EL (cell line): ENCODE data around the gene OR8S1.
"Not testable (repeated sequence)": the region's sequence is repeated elsewhere in the genome, so short reads cannot be mapped to it uniquely, and the experiment has no call there.

ENCODE experiments used
- DNase-seq: peaks from one replicate; pipeline ENCODE4 v3.0.0-alpha.2; 2016

Gene OR8S1, protein sequence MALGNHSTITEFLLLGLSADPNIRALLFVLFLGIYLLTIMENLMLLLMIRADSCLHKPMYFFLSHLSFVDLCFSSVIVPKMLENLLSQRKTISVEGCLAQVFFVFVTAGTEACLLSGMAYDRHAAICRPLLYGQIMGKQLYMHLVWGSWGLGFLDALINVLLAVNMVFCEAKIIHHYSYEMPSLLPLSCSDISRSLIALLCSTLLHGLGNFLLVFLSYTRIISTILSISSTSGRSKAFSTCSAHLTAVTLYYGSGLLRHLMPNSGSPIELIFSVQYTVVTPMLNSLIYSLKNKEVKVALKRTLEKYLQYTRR

DNA sequence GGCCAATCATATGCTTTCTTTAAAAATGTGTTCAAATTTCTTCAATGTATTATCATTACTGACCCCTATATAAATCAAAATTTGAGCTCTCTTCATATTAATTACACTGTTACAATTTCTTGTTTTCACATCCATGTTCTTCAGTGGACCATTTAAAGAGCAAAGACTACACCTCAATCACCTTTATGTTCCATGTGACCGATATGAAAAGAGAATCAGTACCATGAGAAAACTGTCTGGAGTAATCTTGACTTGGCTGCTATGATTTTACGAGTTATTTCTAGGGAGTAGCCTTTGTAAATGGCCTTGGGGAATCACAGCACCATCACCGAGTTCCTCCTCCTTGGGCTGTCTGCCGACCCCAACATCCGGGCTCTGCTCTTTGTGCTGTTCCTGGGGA, at the start of gene OR8S1:
TSS of gene OR8S1 (plus strand) at position 301 of the 400 bp plus-strand sequence. CDS start at position 301, 0 bp downstream.
- DNase-seq, result no peak

DNA sequence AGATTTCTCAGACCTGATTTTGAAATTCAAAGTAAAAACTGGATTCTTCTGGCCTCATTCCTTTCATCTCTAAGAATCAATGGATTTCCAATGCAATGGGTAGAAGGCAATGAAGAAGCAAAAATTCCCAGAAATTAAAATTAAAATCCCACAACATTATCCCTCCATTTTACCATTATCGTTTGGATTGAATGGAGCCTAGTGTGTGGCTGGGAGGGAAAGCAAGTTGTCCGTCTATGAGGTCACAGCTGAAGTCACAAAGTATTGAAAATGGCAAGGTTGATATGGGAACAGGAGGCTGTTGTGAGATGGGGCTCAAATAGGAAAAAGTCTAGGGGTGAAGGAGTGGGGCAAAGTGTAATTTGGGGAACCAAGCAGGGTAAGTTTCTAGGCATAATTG, 43.2 kb upstream of the OR8S1 start, which contains the start of gene C12orf54:
TSS of gene C12orf54 (plus strand) at position 301 of the 400 bp plus-strand sequence. CDS start 799 bp downstream, outside the sequence.
- no peak for DNase-seq

DNA sequence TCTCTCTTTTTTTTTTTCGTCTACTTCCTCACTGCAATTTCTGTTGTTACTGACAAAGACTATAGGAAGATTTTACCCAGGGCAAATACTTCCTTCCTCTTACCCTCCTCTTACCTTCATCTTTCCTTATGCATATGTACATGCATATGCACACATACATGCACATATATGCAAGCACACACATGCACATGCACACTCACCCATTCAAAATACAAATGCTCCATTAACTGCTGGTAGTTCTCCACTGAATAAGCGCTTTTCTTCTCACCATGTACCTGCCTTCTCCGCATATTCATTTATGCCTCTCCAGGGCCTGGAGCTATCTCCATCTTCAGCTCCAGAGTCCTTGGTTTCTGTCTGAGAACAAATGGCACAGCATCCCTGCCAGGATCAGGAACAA, 42.5 kb upstream of the OR8S1 start:
- no peak for DNase-seq

DNA sequence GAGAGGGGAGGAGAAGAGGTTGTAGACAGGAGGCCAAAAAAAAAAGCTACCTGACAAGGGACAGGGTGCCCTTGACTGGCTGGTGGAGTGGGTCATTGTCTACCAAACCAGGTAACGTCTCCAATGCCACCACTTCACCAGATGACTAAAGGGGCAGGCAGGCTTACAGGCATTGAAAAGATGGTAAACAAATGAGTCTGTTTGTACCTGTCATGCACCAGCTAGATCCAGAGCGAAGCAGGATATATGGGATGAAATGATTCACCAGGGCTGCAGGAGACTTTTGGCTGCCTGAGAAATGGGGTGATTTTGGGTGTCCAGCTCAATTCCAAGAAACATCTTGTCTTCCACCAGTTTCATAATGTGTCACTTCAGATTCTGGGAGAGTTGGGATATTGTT, 39.2 kb upstream of the OR8S1 start:
- no peak for DNase-seq

DNA sequence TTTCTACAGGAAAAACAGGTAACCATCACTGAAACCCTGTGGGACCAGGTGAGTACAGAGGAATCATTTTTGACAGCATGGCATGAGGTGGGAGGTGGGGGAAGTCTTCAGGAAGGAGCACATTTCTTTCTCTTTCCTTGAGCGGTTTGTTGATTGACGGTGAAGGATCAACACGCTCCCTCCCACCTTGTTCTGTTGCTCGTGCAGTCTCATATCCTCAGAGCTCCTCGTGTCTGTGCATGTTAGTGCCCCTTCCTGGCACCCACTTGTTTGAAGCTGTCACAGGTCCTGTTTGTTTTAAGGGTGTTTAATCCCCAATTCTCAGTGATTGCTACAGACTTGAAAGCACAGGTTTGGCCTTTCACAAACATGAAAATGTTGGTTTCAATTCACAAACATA, 38.8 kb upstream of the OR8S1 start:
- no peak for DNase-seq

DNA sequence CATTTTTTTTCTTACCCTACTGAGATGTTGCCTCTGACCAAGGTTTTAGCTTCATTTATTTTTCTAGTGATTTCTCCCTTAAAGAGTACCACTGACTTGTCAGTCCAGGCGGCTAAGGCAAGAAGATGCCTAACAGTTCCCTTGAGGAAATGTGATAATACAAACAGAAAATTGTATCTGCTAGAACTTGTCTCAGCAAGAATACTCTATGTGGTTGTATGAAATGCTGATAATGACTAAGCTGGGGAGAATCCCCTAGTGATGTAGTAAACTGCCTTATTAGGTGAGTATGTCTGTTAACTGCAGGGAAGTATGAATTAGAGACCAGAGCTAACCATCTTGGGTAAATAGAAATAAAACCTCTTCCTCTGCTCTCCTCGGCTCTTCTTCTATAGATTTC, 36.4 kb upstream of the OR8S1 start:
- DNase-seq, result peak; percentile 13

DNA sequence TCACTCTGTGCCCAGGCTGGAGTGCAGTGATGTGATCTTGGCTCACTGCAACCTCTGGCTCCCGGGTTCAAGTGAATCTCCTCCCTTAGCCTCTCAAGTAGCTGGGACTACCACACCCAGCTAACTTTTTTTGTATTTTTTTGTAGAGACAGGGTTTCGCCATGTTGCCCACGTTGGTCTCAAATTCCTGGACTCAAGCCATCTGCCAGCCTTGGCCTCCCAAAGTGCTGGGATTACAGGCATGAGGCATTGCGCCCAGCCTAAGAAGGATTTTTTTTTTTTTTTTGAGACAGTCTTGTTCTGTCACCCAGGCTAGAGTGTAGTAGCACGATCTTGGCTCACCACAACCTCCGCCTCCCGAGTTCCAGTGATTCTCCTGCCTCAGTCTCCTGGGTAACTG, 36.0 kb upstream of the OR8S1 start:
- DNase-seq, result not testable (repeated sequence)

DNA sequence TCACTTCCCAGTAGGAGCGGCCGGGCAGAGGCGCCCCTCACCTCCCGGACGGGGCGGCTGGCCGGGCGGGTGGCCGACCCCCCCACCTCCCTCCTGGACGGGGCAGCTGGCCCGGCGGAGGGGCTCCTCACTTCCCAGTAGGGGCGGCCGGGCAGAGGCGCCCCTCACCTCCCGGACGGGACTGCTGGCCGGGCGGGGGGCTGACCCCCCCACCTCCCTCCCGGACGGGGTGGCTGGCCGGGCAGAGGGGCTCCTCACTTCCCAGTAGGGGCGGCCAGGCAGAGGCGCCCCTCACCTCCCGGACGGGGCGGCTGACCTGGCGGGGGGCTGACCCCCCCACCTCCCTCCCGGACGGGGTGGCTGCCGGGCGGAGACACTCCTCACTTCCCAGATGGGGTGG, 25.2 kb upstream of the OR8S1 start:
- not testable (repeated sequence) for DNase-seq

DNA sequence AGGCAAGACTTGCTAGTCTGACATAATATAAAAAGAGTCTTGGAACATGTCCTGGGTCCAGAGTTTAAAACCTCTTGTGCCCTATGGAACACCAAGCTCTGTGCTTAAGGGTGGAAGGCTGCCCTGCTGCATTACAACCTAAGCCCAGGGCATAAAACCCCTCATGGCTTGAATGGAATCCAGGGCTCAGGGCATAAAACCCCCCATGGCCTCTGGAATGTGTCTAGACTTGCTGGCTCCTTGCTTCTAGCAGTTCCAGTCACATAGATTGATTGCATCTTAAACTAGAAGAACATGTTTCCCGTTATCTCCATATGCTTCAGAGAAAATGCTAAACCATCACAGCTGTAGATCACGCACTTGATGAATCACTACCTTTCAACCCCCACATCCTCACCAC, 18.6 kb upstream of the OR8S1 start:
- DNase-seq, result not testable (repeated sequence)

DNA sequence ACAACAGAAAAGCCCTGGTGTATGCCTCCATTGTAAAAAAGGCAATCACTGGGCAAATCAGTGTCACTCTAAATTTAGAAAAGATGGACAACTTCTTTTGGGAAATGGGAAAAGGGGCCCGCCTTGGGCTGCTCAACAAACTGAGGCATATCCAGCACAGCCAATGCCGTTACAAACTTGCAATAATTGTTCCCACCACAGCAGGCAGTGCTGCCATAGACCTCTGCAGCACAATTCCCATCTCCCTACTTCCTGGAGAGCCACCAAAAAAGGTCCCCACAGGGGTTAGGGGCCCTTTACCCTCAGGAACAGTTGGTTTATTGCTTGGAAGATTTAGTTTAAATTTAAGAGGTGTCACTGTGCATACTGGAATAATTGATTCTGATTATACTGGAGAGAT, 16.4 kb upstream of the OR8S1 start:
- no peak for DNase-seq

DNA sequence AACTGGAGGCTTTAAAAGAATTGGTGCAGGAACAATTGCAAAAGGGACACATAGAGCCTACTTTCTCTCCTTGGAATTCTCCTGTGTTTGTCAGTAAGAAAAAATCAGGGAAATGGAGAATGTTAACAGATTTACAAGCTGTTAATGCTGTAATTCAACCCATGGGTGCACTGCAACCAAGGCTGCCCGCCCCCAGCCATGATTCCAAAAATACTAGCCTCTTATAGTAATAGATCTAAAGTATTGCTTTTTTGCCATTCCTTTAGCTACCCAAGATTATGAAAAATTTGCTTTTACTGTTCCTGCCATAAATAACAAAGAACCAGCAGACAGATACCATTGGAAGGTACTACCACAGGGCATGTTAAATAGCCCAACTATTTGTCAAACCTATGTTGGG, 15.3 kb upstream of the OR8S1 start:
- DNase-seq, result no peak

DNA sequence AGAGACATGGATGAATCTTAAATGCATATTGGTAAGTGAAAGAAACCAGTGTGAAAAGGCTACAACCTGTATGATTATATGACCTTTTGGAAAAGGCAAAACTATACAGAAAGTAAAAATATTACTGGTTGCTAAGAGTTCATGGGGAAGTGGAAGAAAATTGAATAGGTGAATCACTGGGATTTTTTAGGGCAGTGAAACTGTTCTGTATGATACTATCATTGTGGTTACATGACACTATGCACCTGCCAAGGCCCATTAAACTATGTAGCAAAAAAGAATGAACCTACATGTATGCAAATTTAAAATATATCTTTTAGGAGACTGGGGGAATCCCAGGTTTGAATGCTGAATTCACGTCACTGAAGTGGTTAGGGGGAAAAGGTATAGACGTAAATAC, 12.6 kb upstream of the OR8S1 start:
- DNase-seq, result no peak

DNA sequence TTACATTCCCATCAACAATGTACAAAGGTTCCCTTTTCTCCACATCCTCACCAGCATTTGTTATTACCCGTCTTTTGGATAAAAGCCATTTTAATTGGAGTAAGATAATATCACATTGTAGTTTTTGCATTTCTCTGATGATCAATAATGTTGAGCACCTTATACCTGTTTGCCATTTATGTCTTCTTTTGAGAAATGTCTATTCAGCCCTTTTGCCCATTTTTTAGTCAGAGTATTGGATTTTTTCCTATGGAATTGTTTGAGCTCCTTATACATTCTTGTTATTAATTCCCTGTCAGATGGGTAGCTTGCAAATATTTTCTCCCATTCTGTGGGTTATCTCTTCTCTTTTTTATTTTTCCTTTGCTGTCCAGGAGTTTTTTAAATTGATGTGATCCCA, 10.7 kb upstream of the OR8S1 start:
- DNase-seq, result no peak

DNA sequence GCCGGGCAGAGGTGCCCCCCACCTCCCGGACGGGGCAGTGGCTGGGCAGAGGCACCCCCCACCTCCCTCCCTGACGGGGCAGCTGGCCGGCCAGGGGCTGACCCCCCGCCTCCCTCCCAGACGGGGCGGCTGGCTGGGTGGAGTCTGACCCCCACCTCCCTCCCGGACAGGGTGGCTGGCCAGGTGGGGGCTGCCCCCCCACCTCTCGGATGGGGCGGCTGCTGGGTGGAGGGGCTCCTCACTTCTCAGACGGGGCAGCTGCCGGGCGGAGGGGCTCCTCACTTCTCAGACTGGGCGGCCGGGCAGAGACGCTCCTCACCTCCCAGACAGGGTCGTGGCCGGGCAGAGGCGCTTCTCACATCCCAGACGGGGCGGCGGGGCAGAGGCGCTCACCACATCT, 5.1 kb upstream of the OR8S1 start:
- not testable (repeated sequence) for DNase-seq

DNA sequence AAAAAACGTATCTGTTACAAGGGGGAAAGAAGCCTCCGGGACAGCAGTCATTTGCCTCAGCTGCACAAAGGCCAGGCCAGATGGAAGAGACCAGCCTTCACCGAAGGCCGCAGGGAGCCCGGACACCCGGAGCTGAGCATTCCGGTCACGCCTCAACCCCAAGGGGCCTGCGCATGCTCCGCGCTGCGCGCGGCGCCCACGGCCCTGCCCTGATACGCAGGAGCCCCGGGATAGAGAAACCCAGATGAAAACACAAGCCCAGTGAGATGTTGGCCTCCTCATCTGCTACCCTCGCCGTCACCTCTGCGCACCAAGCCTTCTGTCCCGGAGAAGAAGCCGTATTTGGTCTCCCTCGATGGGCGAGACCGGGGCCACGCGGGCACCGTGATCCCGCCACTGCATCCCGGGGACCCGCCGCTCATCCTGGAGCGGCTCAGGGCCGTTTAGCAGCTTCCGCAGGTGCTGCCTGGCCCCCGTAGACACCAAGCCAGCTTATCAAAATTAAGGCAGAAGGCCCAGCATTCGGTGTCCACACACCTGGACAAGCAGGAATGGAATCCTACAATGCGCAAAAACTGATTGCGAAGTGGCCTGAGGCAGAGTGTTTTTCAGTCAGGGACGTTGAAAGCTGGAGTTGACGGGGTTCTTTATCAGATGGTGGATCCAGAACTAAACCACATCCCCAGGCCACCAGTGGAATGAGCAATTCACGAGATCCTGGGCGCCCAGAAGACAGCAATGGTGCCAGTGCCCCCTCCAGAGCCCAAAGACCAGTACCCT, 2.6 kb downstream of the OR8S1 start:
- no peak for DNase-seq

DNA sequence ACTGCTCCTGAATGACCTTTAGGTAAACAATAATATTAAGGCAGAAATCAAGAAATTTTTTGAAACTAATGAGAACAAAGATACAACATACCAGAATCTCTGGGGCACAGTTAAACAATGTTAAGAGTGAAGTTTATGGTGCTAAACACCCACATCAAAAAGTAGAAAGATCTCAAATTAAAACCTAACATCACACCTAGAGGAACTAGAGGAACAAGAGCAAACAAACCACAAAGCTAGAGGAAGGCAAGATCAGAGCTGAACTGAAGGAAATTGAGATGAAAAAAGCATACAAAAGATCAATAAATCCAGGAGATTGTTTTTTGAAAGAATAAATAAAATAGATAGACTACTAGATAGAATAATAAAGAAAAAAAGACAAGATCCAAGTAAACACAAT, 7.2 kb downstream of the OR8S1 start:
- no peak for DNase-seq

DNA sequence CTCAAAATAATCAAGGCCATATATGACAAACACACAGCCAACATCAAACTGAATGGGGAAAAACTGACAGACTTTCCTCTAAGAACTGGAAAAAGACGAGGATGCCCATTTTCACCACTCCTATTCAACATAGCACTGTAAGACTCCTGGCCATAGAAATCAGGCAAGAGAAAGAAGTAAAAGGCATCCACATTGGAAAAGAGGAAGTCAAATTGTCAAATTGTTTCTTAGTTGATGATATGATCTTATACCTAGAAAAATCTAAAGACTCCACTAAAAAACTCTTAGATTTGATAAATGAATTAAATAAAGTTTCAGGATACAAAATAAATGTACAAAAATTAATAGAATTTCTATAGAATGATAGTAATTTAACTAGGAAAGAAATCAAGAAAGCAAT, 11.2 kb downstream of the OR8S1 start:
- no peak for DNase-seq

DNA sequence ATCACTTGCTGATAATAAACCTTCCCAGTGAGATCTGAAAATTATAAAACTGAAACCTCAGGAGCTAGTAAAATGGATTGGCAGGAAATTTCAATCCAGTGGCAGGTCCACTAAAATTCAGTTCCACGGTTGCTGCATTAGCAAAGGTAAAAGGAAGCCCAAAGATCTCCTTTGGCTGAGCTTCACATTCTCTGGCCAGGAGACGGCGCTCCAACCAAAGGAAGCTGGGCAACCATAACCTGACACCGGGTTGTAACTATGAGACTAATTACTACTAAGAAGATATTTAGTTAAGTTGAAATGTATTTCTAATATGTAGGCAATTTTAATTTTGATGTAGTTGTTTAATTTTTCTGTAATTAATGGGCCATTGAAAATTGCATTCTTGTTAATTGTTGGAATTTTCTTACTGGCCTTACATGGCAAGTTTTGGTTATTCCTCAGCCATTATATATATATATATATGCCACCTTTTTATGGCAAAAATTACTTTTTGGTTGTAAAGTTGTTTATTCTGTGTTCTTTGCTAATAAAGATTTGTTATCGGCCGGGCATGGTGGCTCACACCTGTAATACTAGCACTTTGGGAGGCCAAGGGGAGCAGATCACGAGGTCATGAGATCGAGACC, 17.0 kb downstream of the OR8S1 start:
- peak; percentile 19 for DNase-seq

DNA sequence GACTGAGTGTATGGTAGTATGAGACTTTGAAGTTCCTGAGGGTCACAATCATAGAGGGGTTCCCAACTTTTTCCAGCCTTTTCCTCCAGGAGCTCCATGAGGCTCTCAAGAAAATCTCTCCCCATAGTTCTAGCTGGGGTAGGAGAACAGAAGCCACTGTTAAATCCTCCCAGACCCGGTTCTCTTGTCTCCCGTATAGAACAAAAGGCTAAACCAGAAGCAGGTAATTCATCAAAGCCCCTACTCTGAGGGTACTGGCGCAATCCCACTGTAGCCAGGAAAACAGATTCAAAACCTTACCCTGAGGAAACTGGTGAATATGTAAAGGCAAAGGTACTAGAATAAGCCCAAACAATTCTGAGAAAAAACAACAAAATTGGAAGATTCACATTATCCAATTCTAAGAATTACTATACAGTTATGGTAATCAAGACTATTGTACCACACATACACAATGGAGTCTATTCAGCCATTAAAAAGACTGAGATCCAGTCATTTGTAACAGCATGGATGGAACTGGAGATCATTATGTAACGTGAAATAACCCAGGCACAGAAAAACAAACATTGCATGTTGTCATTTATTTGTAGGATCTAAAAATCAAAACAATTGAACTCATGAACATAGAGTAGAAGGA, 20.5 kb downstream of the OR8S1 start:
- no peak for DNase-seq

DNA sequence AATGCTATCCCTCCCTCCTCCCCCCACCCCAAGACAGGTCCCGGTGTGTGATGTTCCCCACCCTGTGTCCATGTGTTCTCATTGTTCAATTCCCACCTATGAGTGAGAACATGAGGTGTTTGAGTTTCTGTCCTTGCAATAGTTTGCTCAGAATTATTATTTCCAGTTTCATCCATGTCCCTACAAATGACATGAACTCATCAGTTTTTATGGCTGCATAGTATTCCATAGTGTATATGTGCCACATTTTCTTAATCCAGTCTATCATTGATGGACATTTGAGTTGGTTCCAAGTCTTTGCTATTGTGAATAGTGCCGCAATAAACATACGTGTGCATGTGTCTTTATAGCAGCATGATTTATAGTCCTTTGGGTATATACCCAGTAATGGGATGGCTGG, 21.6 kb downstream of the OR8S1 start:
- DNase-seq, result not testable (repeated sequence)

DNA sequence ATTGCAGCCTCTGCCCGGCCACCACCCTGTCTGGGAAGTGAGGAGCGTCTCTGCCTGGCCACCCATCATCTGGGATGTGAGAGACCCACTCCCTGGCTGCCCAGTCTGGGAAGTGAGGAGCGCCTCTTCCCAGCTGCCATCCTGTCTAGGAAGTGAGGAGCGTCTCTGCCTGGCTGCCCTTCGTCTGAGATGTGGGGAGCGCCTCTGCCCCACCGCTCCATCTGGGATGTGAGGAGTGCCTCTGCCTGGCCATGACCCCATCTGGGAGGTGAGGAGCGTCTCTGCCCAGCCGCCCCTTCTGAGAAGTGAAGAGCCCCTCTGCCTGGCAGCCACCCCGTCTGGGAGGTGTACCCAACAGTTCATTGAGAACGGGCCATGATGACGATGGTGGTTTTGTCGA, 26.2 kb downstream of the OR8S1 start:
- not testable (repeated sequence) for DNase-seq

DNA sequence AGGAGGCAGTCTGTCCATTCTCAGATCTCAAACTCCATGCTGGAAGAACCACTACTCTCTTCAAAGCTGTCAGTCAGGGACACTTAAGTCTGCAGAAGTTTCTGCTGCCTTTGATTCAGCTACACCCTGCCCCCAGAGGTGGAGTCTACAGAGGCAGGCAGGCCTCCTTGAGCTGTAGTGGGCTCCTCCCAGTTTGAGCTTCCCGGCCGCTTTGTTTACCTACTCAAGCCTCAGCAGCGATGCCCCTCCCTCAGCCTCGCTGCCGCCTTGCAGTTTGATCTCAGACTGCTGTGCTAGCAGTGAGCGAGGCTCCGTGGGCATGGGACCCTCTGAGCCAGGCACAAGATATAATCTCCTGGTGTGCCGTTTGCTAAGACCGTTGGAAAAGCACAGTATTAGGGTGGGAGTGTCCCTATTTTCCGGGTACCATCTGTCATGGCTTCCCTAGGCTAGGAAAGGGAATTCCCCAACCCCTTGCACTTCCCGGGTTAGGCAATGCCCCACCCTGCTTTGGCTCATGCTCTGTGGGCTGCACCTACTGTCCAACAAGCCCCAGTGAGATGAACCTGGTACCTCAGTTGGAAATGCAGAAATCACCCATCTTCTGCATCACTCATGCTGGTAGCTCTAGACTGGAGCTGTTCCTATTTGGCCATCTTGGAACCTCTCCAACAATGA, 28.4 kb downstream of the OR8S1 start:
- DNase-seq, result not testable (repeated sequence)

DNA sequence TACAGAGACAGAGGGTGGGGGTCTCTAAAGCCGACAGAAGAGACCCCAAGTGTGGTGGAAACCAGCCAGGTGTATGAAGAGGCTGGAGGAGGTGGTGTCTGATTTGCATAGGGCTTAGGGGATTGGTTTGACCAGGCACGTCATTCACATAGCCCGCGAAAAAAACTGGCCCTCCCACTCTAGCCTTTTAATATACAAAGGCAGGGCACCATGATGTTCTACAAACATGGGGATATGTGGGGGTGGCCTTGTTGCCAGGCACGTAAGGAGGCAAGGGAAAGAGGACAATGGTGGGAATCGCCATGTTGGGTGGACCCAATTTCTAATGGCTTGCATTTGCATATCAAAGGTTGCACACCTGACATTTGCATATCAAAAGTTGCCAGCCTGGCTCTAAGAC, 31.2 kb downstream of the OR8S1 start:
- no peak for DNase-seq
